H9 (cell line): ENCODE results near the gene KRTAP16-1. TPM values are rescaled to one million over a fixed set of nuclear protein-coding genes. Genes with fewer than 3 reads are reported as not detected.

Source experiments
- DNase-seq: peaks from one replicate; pipeline ENCODE4 v3.0.0-alpha.2; 2017
- H2AFZ ChIP-seq: one replicate; pipeline ENCODE4 v1.6.1; 2013; ENCODE audit warnings: mild to moderate bottlenecking, low read length, control low read depth, moderate library complexity
- H2AK5ac ChIP-seq: 2 replicates; pipeline ENCODE4 v1.6.1; 2013; ENCODE audit warnings: low read length, control low read depth, mixed read lengths; ENCODE audit not compliant: insufficient read length
- H2BK120ac ChIP-seq: one replicate; pipeline ENCODE4 v1.6.1; 2013; ENCODE audit warnings: low read depth, mild to moderate bottlenecking, low read length, control low read depth, inconsistent platforms; ENCODE audit not compliant: poor library complexity, severe bottlenecking
- H2BK12ac ChIP-seq: 2 replicates; pipeline ENCODE4 v1.6.1; 2013; ENCODE audit warnings: low read length, control low read depth, mixed read lengths, low read depth; ENCODE audit not compliant: insufficient read length
- H2BK15ac ChIP-seq: 2 replicates; pipeline ENCODE4 v1.6.1; 2013; ENCODE audit warnings: low read depth, low read length, control low read depth
- H2BK20ac ChIP-seq: one replicate; pipeline ENCODE4 v1.6.1; 2013; ENCODE audit warnings: low read depth, mild to moderate bottlenecking, low read length, control low read depth, inconsistent platforms; ENCODE audit not compliant: poor library complexity, severe bottlenecking
- H2BK5ac ChIP-seq: 2 replicates; pipeline ENCODE4 v1.6.1; 2013; ENCODE audit warnings: low read length, control low read depth, mixed read lengths; ENCODE audit not compliant: insufficient read length
- H3K14ac ChIP-seq: 2 replicates; pipeline ENCODE4 v1.6.1; 2013; ENCODE audit warnings: low read length, control low read depth; ENCODE audit not compliant: insufficient read depth
- H3K18ac ChIP-seq: 2 replicates; pipeline ENCODE4 v1.6.1; 2013; ENCODE audit warnings: low read depth, mild to moderate bottlenecking, mixed read lengths, low read length, control low read depth; ENCODE audit not compliant: insufficient read length
- H3K23ac ChIP-seq: 2 replicates; pipeline ENCODE4 v1.6.1; 2013; ENCODE audit warnings: low read length, control low read depth, mixed read lengths, low read depth; ENCODE audit not compliant: insufficient read length
- H3K23me2 ChIP-seq: 2 replicates; pipeline ENCODE4 v1.6.1; 2013; ENCODE audit warnings: low read depth, mild to moderate bottlenecking, mixed read lengths, low read length, control low read depth; ENCODE audit not compliant: insufficient read length, poor library complexity, severe bottlenecking
- H3K27ac ChIP-seq: 2 replicates; pipeline ENCODE4 v1.5.1; 2013; ENCODE audit warnings: low read length, control low read depth, mixed read lengths, low read depth; ENCODE audit not compliant: insufficient read length
- H3K27me3 ChIP-seq: 2 replicates; pipeline ENCODE4 v1.6.1; 2013; ENCODE audit warnings: low read length, control low read depth, inconsistent platforms; ENCODE audit not compliant: insufficient read depth
- H3K4ac ChIP-seq: 2 replicates; pipeline ENCODE4 v1.6.1; 2013; ENCODE audit warnings: low read depth, mild to moderate bottlenecking, control low read depth, inconsistent platforms, low read length, moderate library complexity
- H3K4me1 ChIP-seq: 2 replicates; pipeline ENCODE4 v1.6.1; 2013; ENCODE audit warnings: low read length, control low read depth, inconsistent platforms; ENCODE audit not compliant: insufficient read depth
- H3K4me2 ChIP-seq: 2 replicates; pipeline ENCODE4 v1.6.1; 2013; ENCODE audit warnings: low read length, control low read depth, mixed read lengths; ENCODE audit not compliant: insufficient read length, insufficient read depth
- H3K56ac ChIP-seq: 2 replicates; pipeline ENCODE4 v1.6.1; 2013; ENCODE audit warnings: low read depth, mild to moderate bottlenecking, mixed read lengths, low read length, control low read depth; ENCODE audit not compliant: insufficient read length
- H3K79me1 ChIP-seq: 2 replicates; pipeline ENCODE4 v1.6.1; 2013; ENCODE audit warnings: low read depth, mild to moderate bottlenecking, moderate library complexity, low read length, control low read depth, inconsistent platforms; ENCODE audit not compliant: insufficient read depth, poor library complexity, severe bottlenecking
- H3K79me2 ChIP-seq: 2 replicates; pipeline ENCODE4 v1.6.1; 2013; ENCODE audit warnings: low read length, control low read depth, inconsistent platforms; ENCODE audit not compliant: insufficient read depth
- H3K9ac ChIP-seq: 2 replicates; pipeline ENCODE4 v1.6.1; 2013; ENCODE audit warnings: low read length, control low read depth, mixed read lengths; ENCODE audit not compliant: insufficient read length; ENCODE audit errors: extremely low read depth
- H3K9me3 ChIP-seq: one replicate; pipeline ENCODE4 v1.6.1; 2013; ENCODE audit warnings: low read depth, low read length, inconsistent platforms; ENCODE audit not compliant: control insufficient read depth
- H3T11ph ChIP-seq: one replicate; pipeline ENCODE4 v1.6.1; 2013; ENCODE audit warnings: mild to moderate bottlenecking, low read length, control low read depth, inconsistent platforms
- H4K20me1 ChIP-seq: one replicate; pipeline ENCODE4 v1.6.1; 2013; ENCODE audit not compliant: control insufficient read depth, insufficient read length, insufficient read depth
- H4K5ac ChIP-seq: 2 replicates; pipeline ENCODE4 v1.6.1; 2013; ENCODE audit warnings: low read depth, mild to moderate bottlenecking, mixed read lengths, low read length, control low read depth; ENCODE audit not compliant: insufficient read length
- H4K8ac ChIP-seq: replicated peaks from 2 replicates; pipeline ENCODE4 v1.6.1; 2013; ENCODE audit warnings: low read length, control low read depth, mixed read lengths, low read depth; ENCODE audit not compliant: insufficient read length
- H4K91ac ChIP-seq: 2 replicates; pipeline ENCODE4 v1.6.1; 2013; ENCODE audit warnings: low read depth, mild to moderate bottlenecking, moderate library complexity, mixed read lengths, low read length, control low read depth; ENCODE audit not compliant: insufficient read length
- H3K27ac Mint-ChIP-seq, 3 experiments: 2 replicates in 2 of 3; 3 replicates in 1 of 3; pipeline ENCODE4 v1.8.0; 2020 to 2021; ENCODE audit warnings: mixed read lengths in 3 of 3, mild to moderate bottlenecking in 1 of 3, moderate library complexity in 1 of 3
- H3K27me3 Mint-ChIP-seq: 2 replicates; pipeline ENCODE4 v1.8.0; 2021; ENCODE audit warnings: low read depth, mild to moderate bottlenecking, moderate library complexity, mixed read lengths
- H3K36me3 Mint-ChIP-seq, 3 experiments: 2 replicates in 2 of 3; 3 replicates in 1 of 3; pipeline ENCODE4 v1.8.0; 2020 to 2021; ENCODE audit warnings: low read depth in 3 of 3, mixed read lengths in 3 of 3; ENCODE audit not compliant: insufficient read depth in 1 of 3
- H3K4me1 Mint-ChIP-seq, 2 experiments: 2 replicates each; pipeline ENCODE4 v1.8.0; 2020; ENCODE audit warnings: mixed read lengths in 2 of 2
- H3K4me3 Mint-ChIP-seq, 2 experiments: 2 replicates in 1 of 2; 3 replicates in 1 of 2; pipeline ENCODE4 v1.8.0; 2020 to 2021; ENCODE audit warnings: mild to moderate bottlenecking in 2 of 2, mixed read lengths in 2 of 2, moderate library complexity in 1 of 2
- H3K9me3 Mint-ChIP-seq, 2 experiments: 2 replicates in 1 of 2; 3 replicates in 1 of 2; pipeline ENCODE4 v1.8.0; 2020; ENCODE audit warnings: mild to moderate bottlenecking in 2 of 2, mixed read lengths in 2 of 2, moderate library complexity in 1 of 2
- CTCF ChIP-seq: fragments of 200-600 bp; sonication (generic); conservative IDR thresholded peaks from 3 replicates; pipeline ENCODE4 v1.8.0; 2021; ENCODE audit warnings: antibody characterized with exemption, mild to moderate bottlenecking
- WGBS: extraction: QIAGEN DNeasy Blood & Tissue Kit; methylation state at CpG from one replicate; pipeline ENCODE4 v1.1.7; 2013; ENCODE audit warnings: missing lambda C conversion rate, low lambda C conversion rate, mixed read lengths; ENCODE audit not compliant: insufficient read length; ENCODE audit errors: extremely low coverage; 5-methylcytosine and 5-hydroxymethylcytosine counted together
- total RNA-seq: library from RNA; stranded (reverse); gene quantifications from 2 replicates; pipeline ENCODE4 v1.2.1, GENCODE V29; 2021

KRTAP16-1 gene
- total RNA-seq, 1 experiment from 2014 or later, result not detected

- Histone ChIP-seq H3K4ac (no peak overlapping the region), H3K27me3 (no peaks in the 10 kb centered on the region), H2AK5ac (no peak overlapping the region), H2BK5ac (no peak overlapping the region), H4K8ac (no peak overlapping the region), H2BK20ac (no peak overlapping the region), H4K20me1 (no peaks in the 10 kb centered on the region), H3K18ac (no peak overlapping the region), H3K23ac (no peak overlapping the region), H2AFZ (no peak overlapping the region), H4K5ac (no peak overlapping the region), H2BK120ac (no peak overlapping the region), H4K91ac (no peak overlapping the region), H3T11ph (no peak overlapping the region), H3K14ac (no peak overlapping the region), H3K79me1 (no peaks in the 10 kb centered on the region), H2BK15ac (no peak overlapping the region), H3K56ac (no peak overlapping the region), H3K9me3 (no peaks in the 10 kb centered on the region), H3K23me2 (no peaks in the 10 kb centered on the region), H2BK12ac (no peak overlapping the region), H3K4me2 (no peak overlapping the region), H3K27ac (no peak overlapping the region), H3K9ac (no peak overlapping the region), H3K4me1 (no peaks in the 10 kb centered on the region), H3K79me2 (no peaks in the 10 kb centered on the region)
- Mint-ChIP-seq H3K27me3 (peaks cover 13% of the 10 kb centered on the region), H3K4me1 (no peaks in the 10 kb centered on the region), H3K27ac (no peak overlapping the region), H3K36me3 (peaks cover 2 to 19% (median 3%) of the 10 kb centered on the region in 3 experiments), H3K4me3 (no peak overlapping the region), H3K9me3 (peaks cover 13 to 20% of the 10 kb centered on the region in 2 experiments)
- no peak for DNase-seq
- WGBS, result no CpG with 5 or more reads among the region's 7 CpGs
- TF ChIP-seq CTCF, result no peak
Observed at GRCh38 chr17:41340934-41341861, 32.1 kb upstream of the KRTAP16-1 start.
